NCI-H748 treated with DMSO at 0.1 percent for 48 hours (cell line): Measurements from ENCODE around the gene JAML.

ENCODE experiments used
- DNase-seq: peaks from one replicate; lab custom pipeline; 2025; lab: John Stamatoyannopoulos, UW

Gene JAML

DNA sequence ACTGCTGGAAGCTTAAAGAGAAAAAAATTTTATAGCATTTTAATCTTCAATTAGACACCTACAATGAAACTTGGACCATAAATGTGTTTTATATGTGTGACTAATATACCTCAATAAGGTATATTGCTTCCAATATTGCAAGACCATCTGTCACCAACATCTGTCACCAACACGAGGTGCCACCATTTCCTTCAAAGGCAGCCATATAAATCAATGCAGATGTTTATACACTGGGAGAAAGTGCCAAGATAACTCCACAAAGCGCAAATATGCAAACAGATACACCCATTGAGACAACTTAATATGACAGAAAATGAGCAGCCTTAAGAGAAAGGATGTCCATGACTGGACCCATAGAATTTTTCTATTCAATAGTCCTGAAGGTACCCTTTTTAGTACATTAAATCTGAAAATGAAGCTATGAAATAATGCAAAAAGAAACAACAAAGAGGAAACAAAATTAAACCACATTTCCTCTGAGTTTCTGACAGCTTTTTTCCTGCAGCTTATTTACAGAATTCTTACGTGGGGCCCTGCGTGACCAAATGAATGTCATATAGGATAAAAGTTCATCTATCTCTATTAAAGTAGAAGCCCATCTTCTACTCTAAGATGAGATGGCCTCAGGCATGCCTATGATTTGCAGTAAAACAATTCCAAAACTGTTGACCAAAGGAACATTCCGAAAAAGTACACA lies 14.8 kb upstream of the JAML start:
- DNase-seq = no peak

DNA sequence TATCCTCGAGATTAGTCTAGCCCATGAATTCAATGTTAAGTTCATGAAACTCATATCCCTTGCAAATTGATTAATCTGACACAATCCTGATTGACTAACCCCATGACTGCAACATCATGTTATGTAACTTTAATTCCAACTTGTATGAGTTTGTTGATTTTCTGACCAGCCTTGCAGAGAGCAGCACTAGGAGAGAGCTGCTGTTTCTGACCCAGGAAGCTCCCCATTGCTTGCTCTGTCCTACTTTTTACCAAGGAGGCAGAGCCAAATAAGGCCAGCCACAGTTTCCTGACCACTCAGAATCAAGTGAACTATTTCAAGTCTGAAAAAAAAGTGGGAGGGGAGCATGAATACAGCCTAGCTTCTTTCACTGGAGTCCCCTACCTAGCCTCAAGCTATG lies 14.1 kb upstream of the JAML start:
- no peak for DNase-seq

DNA sequence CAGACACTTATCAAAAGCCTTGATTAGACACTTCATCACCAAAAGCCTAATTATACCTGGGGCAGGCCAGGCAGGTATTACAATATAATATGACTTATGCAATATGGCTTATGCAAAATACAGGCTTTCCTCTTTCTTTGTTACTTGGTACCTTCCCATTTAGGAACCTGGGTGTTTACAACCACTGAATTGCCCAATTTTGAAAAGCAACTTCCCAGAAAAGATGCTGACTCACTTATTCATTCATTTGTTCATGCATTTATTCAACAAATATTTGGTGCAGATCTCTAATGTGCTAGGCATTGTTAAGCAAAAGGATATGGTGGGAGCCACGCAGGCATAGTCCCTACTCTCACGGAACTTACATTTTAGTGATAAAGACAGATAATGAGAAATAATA lies 13.6 kb upstream of the JAML start:
- DNase-seq = no peak

DNA sequence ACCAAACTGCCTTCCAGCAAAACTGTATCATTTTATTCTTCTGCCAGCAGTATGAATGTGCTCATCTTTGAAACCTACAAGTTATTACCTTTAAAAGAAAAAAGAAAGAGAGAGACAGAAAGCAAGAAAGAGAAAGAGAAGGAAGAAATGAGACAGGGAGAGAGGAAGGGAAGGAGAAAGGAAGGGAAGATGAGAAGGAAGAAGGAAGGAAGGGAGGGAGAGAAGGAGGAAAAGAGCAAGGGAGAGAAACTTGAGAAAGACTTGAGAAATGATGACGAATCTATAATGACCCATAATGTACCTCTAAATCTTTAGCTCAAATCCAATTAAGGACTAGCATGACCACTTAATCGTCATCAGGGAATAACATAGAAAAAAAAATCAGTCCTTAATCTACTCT lies 11.4 kb upstream of the JAML start:
- DNase-seq = no peak

DNA sequence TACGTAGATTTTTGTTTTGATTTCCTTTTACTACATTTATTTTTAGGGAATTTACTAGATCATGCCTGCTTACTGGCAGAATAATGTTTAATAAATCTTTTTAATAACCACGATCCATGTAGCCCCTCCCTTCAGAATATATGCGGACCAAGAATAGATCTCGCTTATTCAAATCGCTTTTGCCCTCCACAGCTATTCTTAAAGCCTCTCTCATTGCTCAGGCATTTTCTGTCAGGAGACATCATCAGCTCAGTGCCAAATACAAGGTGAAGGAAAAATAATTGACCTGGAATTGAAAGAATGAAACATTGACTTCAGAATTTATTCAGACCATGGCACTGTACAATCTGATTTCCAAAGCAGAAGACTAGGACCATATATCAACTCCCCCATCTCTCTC lies 10.0 kb upstream of the JAML start:
- no peak for DNase-seq

DNA sequence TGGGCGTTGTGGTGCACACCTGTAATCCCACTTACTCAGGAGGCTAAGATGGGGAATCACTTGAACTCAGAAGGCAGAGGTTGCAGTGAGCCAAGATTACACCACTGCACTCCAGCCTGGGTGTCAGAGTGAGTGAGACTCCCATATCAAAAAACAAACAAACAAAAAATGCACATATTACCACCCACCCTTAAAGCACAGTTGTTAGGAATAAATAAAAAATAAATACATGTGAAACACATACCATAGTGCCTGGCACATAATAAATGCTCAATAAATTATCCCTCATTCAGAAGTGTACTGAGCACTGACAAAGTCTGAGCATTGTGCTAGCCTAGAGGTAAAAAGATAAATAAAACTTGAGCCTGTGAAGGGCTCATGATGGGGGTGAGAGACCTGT lies 9.0 kb upstream of the JAML start:
- no peak for DNase-seq

DNA sequence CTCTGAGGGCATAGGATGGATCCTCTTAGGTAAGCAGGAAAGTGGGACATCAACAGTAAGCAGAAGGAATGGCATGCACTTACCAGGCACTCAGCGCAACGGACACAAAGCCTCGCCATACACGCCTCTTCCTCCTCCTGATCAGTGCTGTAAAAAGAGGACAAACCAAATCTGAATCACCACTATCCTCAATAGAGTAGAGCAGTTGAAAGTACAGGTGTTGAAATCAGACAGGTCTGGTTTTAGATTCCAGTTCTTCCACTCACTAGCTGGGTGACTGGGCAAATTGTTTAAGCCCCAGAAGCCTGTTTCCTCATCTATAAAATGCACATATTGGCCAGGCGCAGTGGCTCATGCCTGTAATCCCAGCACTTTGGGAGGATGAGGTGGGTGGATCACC lies 8.6 kb upstream of the JAML start:
- no peak for DNase-seq

DNA sequence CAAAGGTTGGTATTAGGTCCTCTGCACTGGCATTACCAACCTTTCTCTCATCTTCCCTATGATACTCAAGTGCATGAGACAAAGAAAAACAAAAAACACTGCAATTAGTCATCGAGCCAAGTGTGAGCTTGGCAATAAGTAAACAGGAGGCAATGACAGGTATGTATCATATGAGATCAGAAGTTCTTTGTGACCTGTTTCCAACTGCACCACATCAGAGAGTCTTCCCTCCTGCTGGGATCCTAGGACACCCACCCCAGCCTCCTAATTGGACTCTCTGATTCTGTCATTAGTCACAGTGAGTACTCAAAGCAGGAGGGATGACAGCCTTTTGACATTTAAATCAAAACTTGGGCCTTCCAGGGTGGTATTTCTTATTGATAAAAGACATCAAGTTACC lies 7.8 kb upstream of the JAML start:
- no peak for DNase-seq

DNA sequence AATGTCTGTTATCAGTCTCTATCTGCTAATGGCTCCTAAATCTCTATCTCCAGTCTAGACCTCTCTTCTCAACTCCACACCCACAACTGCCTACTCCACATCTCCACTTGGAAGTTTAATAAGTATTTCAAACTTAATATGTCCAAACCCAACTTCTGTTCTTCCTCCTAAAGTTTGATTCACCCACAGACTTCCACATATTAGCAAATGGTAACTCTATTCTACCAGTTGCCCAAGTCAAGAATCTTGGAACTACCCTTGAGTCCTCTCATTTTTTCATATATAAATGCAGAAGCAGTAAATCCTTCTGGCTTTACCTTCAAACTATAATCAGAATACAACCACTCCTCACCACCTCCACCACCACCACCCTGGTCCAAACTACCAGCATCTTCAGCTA lies 6.7 kb upstream of the JAML start:
- DNase-seq = no peak

DNA sequence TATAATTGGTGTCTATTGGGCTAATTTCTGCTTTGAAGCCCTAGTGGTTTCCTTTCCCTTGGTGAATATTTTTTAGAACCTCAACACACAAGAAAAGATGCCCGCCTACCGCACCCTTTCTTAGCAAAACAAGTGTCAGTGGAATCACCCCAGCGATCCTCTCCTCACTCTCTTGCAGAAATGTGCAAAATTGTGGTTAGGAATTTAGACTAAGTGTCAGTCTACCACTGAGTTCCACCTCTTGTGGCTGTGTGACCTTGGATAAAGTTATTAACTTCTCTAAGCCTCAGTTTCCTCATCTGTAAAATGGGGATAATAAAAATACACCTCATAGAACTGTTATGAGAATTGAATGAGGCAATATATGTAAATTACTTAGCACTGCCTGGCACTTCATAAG lies 5.3 kb upstream of the JAML start:
- no peak for DNase-seq

DNA sequence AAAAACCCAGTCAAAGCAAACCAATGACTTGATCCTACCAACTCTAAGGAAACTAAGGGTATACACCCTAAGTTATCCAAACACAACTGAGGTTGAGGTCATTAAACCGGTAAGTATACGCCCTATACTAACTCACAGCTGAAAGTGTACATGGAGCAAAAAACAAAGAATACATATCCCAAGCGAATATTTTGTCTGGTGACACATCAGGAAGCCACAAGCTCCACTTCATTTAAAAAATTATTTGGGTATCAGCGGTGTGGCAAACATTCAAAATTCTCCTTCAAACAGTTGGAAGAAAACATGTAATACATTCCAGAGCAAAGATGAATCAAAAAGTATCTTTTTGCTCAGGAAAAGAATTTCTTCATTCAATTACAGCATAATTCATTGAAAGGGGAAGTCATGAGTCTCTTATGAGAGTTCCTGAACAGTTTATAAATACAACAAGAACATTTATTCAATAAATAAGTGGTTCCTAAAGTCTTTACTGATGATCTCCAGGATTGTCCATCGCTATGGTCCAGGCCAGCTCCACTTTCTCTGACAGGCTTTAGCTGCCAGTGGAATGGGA lies 4.5 kb upstream of the JAML start:
- DNase-seq = no peak

DNA sequence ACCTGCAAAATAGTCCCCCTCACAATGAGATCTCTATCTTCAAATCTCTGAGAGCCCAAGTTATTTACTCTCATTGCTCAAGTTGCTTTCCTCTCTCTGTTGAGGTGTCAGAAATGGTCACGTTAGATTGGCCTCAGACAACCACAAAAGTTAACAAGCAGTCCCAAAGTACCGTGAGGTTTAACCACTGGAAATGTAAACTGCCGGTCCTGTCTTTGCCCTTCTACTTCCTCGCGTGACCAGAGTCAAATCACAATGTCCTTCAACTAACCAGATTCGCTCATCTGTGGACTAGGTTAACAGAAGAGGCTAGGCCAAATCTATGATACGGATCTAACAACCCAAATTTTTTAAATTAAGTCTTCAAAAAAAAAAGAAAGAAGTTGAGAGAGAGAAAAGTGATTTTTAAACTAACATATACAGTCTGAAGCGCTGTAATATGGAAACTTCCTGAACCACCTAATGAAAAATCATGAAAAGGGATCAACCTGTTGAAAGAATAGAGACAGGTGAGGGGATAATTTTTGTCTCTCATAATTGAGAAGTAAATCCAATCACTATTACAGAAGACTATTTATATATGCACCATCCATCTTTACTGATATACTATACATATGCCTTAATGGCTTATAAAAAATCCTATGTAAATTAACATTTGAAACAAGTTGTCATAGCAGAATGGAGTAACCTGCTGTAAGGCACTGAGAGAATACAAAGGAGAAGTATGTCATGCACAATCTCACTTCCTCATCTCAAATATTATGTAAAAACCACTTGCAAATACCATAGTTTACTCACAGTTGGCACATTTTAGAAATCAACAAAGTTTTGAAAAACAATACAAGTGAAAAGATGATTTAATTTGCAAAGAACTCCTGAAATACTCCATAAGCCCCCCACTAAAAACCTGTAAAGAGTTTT lies 3.3 kb upstream of the JAML start:
- no peak for DNase-seq

DNA sequence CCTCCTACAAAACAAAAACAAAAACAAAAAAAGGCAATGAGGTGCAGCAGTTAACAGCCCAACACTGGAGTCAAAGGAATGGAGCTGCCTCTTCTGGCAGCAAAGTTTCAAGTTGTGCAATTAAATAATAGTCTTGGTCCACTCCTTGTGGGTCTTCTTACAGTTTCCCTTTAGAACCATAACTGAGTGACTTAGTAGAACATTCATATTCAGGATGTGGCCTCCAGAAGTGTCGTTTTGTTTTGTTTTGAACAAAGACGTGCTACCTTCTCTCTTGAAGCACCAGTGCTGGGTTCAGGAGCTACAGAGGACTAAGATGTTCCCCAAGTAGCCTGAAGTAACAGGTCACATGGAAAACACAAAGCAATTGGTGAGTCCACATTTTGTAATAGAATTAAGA lies 2.0 kb upstream of the JAML start:
- no peak for DNase-seq

DNA sequence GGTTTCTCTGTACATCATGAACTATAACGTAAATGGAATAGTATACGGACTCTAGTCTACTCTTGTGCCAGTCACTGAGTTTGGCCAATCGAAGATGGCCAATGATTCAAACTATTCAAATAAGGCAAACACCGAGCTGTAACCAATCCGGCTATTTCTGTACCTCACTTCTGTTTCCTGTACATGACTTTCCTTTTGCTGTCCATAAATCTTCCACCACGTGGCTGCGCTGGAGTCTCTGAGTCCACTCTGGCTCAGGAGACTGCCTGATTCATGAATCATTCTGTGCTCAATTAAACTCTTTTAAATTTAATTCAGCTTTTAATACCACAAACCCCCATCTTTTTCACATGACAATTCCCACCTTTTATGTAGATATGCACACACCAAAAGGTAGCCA lies 1.5 kb upstream of the JAML start:
- no peak for DNase-seq

DNA sequence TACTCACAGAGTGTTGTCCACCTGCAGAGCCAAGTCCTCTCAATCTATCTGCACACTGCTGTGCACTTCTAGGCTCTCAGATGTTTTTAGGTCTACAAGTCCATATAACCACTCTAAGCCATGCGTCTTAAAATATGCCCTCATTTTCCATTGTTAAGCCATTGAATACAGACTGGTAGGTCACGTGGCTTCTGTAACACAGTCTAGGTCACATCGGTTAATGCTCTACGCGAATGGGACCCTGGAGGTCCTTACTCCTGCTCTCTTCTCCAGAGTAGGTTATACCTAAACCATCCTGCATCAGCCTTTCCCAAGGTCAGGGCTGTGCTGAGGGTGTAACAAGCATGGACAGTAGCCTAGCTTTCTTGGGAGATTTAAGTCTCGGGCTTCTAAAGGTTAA lies 819 bp downstream of the JAML start:
- DNase-seq = no peak

DNA sequence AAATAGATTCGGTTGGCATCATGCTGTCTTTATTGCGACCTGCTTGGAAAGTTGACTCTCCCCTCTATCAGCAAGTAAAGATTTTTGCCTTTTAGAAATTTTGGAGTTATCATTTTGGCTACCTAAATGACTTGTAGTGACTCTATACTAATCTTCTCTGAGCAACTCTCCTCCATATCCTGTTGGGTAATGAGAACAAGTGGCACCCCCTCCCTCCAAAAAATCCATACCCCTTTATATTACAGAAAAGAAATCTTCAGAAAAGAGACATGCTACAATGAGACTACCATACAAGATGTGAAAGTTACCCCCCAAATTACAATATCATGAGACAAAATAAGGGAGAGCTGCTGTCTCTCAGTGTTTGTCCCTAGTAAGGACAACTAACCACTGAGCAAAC lies 1.2 kb downstream of the JAML start:
- no peak for DNase-seq

DNA sequence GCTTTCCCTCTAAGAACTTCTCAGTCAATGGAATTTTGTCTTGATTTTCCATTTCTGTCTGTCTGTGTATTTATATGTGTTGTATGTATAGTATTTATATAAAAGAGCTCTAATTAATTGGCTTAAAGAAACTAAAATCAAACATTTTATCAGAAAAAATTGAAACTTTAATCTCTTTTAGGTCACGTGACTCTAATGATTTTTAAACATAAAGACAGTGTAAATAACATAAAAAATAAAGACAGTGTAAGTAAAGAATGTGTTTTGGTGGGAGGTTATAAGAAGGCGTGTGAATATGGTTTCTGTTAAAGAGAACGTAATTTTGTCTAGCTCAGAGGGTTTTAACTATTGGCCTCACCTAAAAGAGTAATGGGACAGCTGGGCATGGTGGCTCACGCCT lies 2.4 kb downstream of the JAML start:
- no peak for DNase-seq

DNA sequence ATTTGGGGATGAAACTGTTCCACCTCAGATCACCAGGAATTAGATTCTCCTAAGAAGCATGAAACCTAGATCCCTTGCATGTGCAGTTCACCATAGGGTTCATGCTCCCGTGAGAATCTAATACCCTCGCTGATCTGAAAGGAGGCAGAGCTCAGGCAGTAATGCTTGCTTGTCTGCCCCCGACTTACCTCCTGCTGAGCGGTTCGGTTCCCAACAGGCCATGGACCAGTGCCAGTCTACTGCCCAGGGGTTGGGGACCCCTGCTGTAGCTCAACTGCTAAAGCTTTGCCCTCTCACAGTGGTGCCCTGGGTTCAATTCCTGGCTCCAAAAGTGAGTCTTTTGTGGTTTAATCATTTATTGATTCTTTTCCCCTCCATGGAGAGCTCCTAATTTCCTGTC lies 3.4 kb downstream of the JAML start:
- DNase-seq = no peak

DNA sequence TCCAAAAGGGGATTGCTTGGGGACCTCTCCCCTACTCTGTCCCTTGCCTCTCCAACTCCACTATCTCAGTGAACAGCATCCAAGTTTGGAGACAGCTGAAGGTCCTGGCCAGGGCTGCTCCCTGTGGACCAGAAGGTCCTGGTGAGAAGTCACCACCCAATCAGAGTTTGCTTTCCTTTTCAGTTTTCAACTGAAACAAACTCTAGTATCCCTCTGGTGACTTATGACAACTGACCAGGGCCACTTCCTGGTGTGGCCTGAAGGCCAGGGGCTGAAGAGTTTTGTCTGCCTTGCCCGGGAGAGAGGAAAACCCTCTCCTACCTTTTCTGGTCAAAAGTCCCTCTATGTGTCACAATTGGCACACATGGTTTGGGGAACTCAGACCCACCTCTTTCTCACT lies 5.1 kb downstream of the JAML start:
- DNase-seq = no peak

DNA sequence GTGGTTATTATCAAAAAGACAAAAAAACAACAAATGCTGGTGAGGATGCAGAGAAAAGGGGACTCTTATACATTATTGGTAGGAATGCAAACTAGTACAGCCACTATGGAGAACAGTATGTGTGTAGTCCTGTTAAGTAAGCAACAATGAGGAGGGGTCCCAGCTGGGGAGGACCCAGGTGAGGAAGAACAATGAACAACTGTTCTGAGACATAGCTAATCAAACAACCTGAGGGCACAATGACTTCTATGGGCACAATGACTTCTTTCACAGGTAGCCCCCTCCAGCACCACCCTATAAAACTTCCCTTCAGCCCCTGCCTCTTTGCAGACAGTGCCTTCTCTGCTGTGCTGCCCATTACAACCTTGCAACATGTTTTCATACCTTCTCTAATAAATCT lies 5.6 kb downstream of the JAML start:
- DNase-seq = no peak

DNA sequence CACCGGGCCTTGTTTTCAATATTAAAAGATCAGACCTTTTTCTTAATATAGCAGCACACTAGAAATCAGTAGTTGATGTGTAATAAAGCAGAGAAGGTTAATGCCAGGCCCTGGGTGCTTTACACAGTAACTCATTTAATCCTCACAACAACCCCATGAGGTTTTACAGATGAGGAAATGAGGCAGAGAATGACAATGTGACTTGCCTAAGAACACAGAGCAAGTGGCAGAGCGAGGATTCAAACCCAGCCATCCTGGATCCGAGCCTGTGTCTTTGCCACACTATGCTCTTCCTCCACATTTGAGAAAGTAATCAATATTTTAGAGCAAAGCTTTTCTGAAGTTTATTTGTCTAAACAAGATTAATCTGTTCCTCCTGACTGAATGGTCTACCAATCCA lies 7.2 kb downstream of the JAML start:
- no peak for DNase-seq

DNA sequence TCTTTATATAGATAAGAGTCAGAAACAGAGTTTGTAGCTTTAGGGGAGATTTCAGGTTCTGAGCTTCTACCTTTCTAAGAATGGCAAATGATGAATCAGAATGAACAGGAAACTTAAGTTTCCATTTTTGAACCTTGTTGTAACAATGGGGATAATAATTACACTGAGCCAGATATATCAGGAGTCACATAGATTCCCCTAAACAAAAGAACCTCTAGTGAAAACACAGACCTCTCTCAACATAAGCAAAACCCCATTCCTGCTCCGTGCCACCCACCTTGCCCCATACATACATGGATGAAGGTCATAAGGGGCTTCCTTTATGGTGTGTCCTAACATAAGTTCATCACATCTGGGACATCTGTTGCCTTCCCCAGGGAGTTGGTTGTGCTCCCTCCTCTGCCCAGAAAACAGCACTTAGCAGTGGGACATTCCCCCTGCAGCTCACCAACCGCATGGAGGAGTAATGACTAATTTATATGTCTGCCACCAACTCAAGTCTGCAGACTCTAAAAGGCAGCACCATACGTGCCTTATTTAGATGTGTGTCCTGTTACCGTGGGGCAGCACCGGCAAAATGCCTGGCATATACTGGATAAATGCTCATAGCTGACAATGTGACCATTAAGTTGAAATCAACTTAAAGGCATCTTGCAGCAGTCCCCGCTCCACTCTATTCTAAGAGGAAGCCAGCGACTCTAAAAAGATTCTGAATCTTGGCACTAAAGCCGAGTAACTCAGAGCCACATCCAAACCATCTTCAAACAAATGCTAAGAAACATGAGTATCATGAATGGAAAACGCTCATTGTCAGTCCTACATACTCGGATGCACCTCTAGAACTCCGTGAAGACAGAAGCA lies 8.0 kb downstream of the JAML start:
- no peak for DNase-seq
